Activated CD8-positive, alpha-beta memory T cell treated with anti-CD3 and anti-CD28 coated beads for 4 hours (primary cell): ENCODE results near the gene P4HA2.
"Not testable (repeated sequence)": the region's sequence is repeated elsewhere in the genome, so short reads cannot be mapped to it uniquely, and the experiment has no call there.

Experiments
- DNase-seq, 2 donors: peaks; one replicate each; pipeline ENCODE4 v3.0.0-alpha.2; 2020; ENCODE audit warnings: low read depth in 2 of 2

The P4HA2 gene

DNA sequence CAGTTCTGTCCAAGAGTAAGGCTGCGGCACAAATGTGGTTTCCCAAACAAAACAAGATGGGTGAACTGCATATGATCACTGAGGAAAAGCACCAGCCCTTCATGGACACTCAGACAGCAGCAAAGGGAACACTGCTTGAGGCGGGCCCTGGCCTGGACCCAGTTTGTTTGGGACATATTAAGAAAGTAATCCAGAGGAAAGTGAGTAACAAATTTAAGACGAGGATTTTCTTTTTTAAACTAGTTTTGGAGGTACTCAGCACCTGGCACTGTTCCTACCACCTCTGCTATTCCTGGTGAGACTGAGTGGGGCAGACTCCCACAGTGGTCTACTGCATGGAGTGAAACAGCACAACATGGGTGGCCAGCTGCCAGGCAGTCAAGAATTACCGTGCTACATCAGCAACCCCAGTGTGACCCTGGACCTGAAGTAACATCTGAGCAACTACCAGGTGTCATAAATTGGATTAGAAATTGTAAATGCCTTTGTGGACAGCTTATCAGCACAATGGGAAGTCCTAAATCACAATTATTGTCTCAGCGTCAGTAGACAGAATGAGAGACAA, 28.5 kb downstream of the P4HA2 start:
- no peak for DNase-seq

DNA sequence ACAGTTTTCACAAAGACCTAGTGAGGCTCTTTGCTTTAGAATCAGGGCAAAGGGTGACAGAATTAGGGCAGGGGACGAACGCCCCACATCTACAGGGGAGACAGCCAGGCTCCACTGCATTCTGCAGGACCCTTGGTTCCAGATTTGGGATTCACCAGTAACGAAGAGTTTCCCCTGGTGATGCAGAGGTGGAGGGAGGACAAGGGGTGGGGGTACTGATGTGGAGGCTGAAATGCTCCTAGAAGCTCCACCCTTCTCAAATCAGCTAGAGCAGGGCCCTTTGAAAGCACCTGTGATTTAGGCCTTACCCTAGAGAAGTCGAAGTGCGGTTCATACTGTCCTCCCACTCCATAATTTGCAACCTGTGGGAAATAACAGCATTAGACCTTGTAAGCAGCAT, 29.1 kb downstream of the P4HA2 start:
- no peak for DNase-seq

DNA sequence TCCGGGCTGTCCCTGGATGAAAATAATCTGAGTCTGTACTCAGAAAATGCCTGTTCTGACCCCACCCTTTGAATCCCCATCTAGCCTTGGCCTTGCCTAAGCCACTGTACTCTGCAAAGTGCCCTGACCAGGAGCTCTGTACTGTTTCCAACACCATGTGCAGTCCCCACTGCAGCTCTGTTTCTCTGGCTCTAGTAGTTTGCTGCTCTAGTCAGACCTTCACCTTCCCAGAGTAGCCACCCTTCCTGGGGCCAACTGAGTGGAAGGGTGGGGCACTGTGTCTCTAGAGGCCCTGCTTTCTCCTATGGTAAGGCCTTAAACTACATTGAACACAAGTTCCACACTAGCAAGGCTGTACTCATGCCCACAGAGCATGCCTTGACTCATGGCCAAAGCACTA, 31.9 kb downstream of the P4HA2 start:
- DNase-seq, result no peak

DNA sequence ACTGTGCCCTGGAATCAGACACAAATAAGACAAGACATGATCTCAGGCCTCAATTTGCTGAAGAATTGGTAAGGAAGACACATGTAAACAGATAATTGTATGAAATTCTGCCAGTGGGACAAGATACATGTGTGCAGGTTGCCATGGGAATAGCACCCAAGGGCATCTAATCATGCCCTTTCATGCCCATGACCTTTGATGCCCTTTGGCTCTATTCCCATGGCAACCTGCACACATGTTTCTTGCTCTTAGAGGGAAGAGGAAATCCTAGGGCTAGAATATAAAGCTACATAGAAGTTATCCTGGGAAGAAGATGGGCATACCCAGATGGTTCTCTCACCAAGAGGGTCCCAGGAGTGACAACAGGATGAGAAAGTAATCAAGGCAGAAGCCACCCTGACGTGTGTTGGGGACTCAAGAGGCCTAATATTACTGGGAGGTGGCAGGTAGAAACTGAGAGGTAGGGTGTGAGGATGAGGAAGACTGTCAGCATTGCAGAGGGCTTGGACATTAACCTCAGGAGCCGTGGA, 34.4 kb downstream of the P4HA2 start:
- DNase-seq, result no peak

DNA sequence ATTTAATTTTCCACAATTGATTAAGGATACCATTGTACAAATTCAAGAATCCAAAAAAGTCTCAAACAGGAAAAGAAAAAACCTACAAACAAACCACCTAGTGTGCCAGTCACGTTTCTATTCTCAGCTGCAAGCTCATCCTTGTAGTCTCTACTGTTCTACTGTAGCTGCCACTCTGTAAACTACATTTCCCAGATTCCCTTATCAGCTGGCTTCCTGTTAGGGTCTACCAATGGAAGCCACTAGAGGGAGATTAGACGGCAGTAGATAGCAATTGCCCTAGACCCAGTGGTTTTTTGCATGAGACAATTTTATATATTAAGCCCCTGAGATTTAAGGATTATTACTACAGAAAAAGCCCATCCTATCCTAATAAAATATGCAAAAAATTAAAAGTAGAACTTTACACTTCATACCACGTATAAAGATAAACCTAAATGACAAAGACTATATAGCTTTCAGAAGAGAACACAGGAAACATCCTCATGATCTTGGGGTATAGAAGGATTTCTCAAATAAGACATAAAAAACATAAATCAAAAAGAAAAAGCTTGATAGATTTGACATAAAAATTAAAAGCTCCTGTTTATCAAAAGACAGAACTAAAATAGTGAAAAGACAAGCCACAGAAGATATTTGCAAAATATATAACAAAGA, 37.4 kb downstream of the P4HA2 start:
- no peak for DNase-seq

DNA sequence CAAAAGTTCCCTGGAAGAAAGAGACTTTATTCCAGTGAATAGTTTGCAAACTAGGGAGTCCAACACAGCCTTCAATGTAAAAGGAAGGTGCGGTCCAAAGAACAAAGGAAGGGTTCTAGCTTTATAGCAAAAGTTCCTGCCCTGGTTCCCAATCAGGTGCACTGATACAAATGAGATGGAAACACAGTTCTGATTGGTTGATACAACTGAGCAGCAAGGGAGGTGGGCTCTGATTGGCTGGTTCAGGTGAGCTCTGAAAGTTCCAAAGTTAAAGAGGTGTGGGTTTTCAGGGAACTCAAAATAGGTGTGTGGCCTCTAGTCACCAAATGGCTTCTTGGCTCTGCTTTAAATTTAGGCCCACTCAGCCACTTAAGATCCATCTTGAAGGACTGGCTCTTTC, 43.1 kb downstream of the P4HA2 start:
- DNase-seq, result no peak

DNA sequence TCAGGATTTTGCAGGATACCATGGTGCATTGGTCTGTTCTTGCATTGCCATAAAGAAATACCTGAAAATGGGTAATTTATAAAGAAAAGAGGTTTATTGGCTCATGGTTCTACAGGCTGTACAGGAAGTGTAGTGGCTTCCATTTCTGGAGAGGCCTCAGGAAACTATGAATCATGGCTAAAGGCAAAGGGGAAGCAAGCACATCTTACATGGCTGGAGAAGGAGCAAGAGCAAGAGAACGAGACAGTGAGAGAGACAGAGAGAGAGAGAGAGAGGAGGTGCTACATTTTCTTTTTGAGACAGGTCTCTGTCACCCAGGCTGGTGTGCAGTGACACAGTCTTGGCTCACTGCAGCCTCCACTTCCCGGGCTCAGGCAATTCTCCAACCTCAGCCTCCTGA, 43.9 kb downstream of the P4HA2 start:
- DNase-seq, result no peak

DNA sequence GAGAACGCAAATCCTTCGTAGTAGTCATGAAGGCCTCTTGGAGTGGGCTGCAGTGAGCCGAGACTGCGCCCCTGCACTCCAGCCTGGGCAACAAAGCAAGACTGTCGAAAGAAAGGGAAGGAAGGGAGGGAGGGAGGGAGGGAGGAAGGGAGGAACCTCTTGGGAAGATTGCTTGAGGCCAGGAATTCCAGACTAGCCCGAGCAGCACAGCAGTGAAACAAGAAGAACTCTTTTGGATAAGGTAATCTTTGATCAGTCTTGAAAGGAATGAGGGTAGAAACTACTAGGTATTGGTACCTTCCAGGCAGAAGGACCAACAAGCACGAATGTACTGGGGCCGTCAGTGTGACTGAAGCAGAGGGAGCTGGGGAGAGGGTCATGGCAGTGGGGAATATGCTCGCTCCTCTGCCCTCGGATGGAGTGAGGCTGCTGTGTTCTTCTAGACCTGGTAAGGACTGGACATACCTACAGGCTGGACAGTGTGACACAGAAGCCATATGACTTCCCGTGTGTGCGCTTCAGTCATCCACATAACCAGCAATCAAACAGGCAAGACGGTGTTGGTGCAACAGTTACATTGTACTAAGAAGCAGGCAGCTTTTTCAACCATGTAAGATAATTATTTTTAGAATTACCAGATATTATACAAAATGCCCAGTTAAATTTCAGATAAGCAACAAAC, 45.2 kb downstream of the P4HA2 start:
- DNase-seq, result no peak

DNA sequence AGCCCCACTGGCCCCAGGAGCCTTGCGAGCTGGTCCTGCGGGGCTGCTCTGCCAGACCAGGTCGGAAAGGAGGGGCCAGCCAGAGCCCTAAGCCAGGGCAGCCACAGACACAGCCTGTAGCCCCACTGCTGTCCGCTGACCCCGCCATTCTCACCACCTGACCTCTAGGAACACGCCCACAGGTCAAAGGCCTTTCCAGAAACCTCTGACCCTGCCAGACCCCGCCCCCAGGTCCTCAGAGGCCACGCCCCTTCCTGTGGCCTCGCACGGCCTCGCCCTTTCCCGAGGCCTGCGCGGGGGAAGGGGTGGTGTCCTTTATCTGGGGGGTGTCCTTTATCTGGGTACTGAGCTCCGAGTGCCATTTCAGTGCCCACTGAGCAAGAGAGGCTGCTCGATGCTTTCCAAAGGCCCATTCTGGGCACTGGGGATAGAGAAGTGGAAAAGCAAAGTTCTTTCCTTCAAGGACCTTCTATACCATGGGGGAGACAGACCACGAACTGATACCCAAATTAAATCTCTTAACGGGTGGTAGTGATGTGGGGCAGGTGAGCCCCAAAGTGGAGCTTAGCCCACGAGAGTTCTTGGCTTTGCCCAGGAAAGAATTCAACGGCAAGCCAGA, 46.5 kb downstream of the P4HA2 start:
- no peak for DNase-seq

DNA sequence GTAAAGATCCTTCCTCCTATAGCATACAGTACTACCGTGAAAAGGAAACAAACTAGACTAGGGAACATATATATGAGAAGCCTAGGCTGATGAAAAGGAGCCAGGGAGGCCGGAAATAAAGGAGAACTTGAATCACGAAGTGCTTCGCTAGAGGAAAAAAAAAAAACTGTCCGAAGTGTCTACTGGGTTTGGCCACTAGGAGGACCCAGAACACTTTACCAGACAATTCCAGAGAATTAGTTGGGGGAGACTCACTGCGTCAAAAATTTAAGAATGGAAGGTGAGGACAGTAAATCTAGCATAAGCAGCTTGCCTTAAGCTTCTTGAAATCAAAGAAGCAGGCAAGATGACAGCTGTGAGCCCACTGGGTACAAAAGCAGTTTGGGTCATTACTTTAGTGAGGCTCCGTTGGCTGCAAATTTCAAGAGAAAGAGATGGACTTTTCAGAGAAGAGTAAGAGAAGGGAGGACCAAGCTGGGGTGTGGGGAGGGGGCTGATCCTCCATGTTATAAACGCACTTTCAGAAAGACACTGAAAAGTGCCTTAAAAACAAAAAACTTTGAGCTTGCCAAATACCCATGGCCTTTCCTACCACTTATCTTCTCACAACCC, 47.4 kb downstream of the P4HA2 start:
- no peak for DNase-seq

DNA sequence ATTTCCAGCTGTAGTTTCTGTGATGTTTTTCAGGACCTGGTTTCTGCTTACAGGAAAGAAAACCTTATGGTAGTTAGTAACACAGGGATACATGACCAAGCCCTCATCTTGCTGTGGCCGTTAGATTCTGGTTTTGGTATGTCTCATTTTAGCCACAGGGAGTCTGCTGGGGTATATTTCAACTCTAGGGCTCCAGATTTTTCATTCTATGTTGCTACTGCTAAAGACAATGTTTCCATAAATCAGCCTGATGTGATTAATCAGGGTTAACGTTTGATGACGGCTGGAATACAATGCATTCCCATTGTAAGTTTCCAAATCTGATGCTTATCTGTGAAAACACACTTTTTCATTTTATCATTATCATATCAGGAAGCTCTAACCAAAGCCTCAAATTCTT, 48.2 kb downstream of the P4HA2 start:
- no peak for DNase-seq

DNA sequence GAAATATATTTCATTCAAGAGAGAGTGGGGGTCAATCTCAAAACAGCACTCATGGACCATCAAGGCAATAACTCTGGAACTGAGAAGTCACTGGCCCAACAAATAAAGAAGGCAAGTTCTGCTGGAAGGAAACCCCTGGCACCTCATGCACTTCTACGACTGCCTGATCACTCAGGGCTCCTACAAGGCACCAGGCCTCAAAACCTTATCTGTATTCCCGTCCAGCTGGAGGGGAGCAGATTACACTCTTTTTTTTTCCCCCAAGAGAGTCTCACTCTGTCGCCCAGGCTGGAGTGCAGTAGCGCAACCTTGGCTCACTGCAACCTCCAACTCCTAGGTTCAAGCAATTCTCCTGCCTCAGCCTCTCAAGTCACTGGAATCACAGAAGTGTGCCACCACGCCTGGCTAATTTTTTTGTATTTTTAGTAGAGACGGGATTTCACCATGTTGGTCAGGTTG, 49.9 kb downstream of the P4HA2 start:
- no peak for DNase-seq

DNA sequence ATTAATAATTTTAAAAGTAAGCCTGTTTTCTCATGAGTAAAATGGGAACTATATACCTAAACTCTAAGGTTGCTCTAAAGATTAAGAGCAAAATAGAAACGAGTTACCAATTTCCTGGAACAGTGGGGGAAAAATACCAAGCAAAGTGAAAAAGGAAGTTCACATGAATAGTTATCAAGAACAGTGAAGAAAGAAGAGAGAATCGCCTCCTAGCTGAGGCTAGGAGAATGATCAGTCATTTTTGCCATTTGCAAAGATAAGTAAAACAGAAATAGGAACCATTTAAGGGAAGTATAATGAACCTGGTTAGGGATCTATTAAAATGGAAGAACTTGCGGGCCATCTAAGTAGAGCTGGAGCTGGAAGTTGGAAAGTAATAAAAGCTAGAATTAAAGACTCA, 50.7 kb downstream of the P4HA2 start:
- DNase-seq, result no peak

DNA sequence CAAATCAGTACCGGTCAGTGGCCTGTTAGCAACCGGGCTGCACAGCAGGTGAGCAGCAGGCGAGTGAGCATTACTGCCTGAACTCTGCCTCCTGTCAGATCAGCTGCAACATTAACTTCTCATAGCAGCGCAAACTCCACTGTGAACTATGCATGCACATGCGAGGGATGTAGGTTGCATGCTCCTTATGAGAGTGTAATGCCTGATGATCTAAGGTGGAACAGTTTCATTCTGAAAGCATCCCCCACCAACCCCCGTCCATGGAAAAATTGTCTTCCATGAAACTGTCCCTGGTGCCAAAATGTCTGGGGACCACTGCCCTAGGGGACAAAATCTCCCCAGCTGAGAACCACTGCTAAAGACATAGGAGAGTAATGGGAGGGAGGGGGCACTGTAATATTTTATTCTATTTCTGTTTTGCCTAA, 51.1 kb downstream of the P4HA2 start:
- DNase-seq, result no peak

DNA sequence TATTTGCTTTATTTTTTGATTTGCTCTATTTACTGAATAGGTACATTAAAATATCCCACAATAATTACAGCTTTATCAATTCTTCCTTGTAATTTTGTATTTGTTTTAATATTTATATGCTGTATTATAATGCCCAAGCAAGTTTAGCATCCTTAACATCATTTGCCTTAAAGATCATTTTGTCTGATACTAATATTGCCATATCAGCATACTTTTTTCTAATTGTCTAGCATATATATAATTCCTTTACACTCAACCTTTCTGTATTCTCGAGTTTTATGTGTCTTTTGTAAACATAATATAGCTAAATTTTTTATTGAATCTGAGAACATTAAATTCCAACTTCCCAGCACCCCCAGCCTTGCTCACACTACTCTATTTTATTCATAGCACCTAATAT, 64.7 kb downstream of the P4HA2 start:
- DNase-seq, result no peak

DNA sequence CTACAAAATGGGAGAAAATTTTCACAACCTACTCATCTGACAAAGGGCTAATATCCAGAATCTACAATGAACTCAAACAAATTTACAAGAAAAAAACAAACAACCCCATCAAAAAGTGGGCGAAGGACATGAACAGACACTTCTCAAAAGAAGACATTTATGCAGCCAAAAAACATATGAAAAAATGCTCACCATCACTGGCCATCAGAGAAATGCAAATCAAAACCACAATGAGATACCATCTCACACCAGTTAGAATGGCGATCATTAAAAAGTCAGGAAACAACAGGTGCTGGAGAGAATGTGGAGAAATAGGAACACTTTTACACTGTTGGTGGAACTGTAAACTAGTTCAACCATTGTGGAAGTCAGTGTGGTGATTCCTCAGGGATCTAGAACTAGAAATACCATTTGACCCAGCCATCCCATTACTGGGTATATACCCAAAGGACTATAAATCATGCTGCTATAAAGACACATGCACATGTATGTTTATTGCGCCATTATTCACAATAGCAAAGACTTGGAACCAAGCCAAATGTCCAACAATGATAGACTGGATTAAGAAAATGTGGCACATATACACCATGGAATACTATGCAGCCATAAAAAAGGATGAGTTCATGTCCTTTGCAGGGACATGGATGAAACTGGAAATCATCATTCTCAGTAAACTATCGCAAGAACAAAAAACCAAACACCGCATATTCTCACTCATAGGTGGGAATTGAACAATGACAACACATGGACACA, 65.9 kb downstream of the P4HA2 start:
- DNase-seq, result not testable (repeated sequence)

DNA sequence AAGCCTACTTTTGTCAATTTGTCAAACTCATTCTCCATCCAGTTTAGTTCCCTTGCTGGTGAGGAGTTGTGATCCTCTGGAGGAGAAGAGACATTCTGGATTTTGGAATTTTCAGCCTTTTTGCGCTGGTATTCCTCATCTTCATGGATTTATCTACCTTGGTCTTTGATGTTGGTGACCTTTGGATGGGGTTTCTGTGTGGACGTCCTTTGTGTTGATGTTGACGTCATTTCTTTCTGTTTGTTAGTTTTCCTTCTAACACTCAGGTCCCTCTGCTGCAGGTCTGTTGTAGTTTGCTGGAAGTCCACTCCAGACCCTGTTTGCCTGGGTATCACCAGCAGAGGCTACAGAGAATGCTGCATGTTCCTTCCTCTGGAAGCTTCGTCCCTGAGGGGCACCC, 71.2 kb downstream of the P4HA2 start:
- no peak for DNase-seq

DNA sequence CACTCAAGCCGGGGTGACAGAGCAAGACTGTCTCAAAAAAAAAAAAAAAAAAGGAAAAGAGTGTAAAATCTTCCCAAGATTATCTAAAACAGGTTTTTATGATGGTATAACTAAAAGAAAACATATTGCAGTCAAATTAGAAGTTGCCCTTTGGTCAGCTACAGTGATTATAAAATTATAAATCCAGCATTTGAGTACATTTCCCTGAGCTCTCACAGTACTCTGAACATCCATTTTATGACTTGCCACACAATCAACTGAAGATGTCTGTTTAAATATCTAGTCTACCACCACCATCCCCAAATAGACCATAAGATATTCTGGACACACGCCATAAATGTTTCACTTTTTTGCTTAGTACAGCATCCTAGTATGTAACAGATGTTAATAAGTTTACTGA, 77.1 kb downstream of the P4HA2 start:
- DNase-seq, result no peak

DNA sequence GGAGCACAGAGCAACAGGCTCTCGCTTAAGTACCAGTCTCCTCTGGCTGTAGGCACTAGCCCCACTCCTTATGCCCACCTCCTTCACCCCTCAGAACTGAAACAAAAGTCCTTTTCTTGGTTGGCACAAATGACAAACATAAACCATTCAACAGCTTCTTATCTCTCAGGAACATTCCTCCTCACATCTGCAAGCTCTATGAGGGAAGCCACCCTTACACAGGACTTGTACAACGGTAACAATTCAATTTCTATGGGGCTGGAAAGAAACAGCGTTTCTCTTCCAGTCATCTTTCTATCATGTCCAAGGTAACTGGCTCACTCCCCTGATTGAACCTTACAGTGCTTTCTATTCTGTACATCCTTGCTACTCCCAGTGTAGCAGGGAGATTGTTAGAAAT, 80.0 kb downstream of the P4HA2 start:
- no peak for DNase-seq

DNA sequence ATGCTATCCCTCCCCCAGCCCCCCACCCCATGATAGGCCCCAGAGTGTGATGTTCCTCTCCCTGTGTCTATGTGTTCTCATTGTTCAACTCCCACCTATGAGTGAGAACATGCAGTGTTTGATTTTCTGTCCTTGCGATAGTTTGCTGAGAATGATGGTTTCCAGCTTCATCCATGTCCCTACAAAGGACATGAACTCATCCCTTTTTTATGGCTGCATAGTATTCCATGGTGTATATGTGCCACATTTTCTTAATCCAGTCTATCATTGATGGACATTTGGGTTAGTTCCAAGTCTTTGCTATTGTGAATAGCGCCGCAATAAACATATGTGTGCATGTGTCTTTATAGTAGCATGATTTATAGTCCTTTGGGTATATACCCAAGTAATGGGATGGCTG, 82.3 kb downstream of the P4HA2 start:
- DNase-seq, result not testable (repeated sequence)

DNA sequence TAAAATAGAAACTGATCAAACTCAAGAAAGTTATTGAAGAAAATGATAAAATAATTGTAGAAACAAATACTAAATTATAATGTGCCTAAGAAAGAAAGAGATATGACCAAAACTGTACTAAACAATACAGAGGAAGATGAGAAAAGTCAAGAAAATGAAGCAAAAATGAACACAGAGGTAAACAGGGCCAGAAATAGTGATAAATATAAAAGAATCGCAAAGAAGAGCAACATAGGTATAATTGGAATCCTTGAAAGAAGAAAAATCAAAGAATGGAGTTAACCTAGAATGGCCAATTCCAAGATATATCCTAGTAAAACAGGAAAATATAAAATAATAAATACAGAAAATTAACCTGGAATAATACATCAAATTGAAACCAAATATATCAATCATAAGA, 84.5 kb downstream of the P4HA2 start:
- DNase-seq, result no peak

DNA sequence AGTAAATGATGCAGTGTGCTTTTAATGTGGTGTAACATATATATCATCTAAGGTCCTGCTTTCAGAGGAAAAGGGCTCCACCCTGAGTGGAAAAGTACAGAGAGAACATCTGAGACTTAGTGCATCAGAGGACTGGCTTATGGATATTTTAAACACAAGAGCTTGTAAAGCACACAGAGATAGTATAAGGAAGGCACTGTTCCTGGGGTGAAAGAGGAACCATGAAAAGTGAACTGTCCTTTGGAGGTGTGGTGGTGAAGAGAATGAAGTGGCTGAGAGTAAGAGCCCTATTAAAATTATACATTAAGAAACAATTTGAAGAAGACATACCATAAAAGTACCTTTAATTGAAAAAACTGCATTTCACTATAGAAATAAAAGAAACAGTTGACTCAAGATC, 85.2 kb downstream of the P4HA2 start:
- no peak for DNase-seq
